IMR-90 (cell line): ENCODE results near the gene SUN5. TPM values are rescaled to one million over a fixed set of nuclear protein-coding genes. Genes with fewer than 3 reads are reported as not detected.

Experiments
- ATAC-seq: fragments of 200-7000 bp; cut with Tn5 transposase; 2 replicates; pipeline ENCODE4 v1.9.1; 2020; ENCODE audit warnings: low read depth, mild to moderate bottlenecking, moderate library complexity
- BruUV-seq: library from RNA; stranded (reverse); fragments of 400-500 nt; replicated peaks from 2 replicates; lab custom pipeline; 2021; lab: Mats Ljungman, UMichigan
- CTCF ChIA-PET: fragments of 300-600 bp; formaldehyde crosslinking; extraction: SDS; loops from one replicate; lab custom pipeline; 2021; ENCODE audit warnings: antibody characterized with exemption; lab: Yijun Ruan, JAX
- POLR2A ChIA-PET: fragments of 300-600 bp; sonication (Branson Sonifier 250); formaldehyde crosslinking; loops from one replicate; lab custom pipeline; 2022; ENCODE audit warnings: antibody characterized with exemption; ENCODE audit not compliant: unreplicated experiment; lab: Charles Lee
- DNase-seq: peaks from one replicate; pipeline ENCODE4 v3.0.0; 2013
- H2AFZ ChIP-seq: replicated peaks from 2 replicates; pipeline ENCODE3; 2013; ENCODE audit warnings: low read length, mild to moderate bottlenecking; ENCODE audit not compliant: poor library complexity
- H2AK5ac ChIP-seq: 2 replicates; pipeline ENCODE4 v1.6.1; 2013; ENCODE audit warnings: low read depth, low read length, inconsistent platforms
- H2AK9ac ChIP-seq: replicated peaks from 2 replicates; pipeline ENCODE3; 2013; ENCODE audit warnings: mild to moderate bottlenecking, low read depth, low read length, moderate library complexity; ENCODE audit not compliant: poor library complexity
- H2BK120ac ChIP-seq: 2 replicates; pipeline ENCODE4 v1.6.1; 2013; ENCODE audit warnings: low read depth, low read length, inconsistent platforms
- H2BK15ac ChIP-seq: 3 replicates; pipeline ENCODE4 v1.6.1; 2013; ENCODE audit warnings: low read depth, low read length, inconsistent platforms
- H2BK20ac ChIP-seq: 2 replicates; pipeline ENCODE4 v1.6.1; 2013; ENCODE audit warnings: low read depth, mild to moderate bottlenecking, inconsistent platforms, low read length, moderate library complexity
- H2BK5ac ChIP-seq: 2 replicates; pipeline ENCODE4 v1.6.1; 2013; ENCODE audit warnings: mild to moderate bottlenecking, low read depth, low read length, inconsistent platforms; ENCODE audit not compliant: poor library complexity, severe bottlenecking
- H3K14ac ChIP-seq: replicated peaks from 2 replicates; pipeline ENCODE4 v1.6.1; 2013; ENCODE audit warnings: low read depth, low read length, inconsistent platforms
- H3K18ac ChIP-seq: 2 replicates; pipeline ENCODE4 v1.6.1; 2013; ENCODE audit warnings: low read depth, low read length, control low read depth
- H3K23ac ChIP-seq: 2 replicates; pipeline ENCODE4 v1.6.1; 2013; ENCODE audit warnings: low read depth, low read length, inconsistent platforms
- H3K27ac ChIP-seq: 2 replicates; pipeline ENCODE4 v1.5.1; 2013; ENCODE audit warnings: mild to moderate bottlenecking, control low read depth, low read length; ENCODE audit not compliant: insufficient read depth
- H3K27me3 ChIP-seq: 2 replicates; pipeline ENCODE4 v1.6.1; 2013; ENCODE audit warnings: low read length; ENCODE audit not compliant: control insufficient read depth, insufficient read depth
- H3K36me3 ChIP-seq: 2 replicates; pipeline ENCODE4 v1.6.1; 2013; ENCODE audit warnings: low read length, mixed read lengths; ENCODE audit not compliant: control insufficient read depth, insufficient read depth
- H3K4ac ChIP-seq: 2 replicates; pipeline ENCODE4 v1.6.1; 2013; ENCODE audit warnings: low read depth, low read length, inconsistent platforms
- H3K4me1 ChIP-seq: 2 replicates; pipeline ENCODE4 v1.6.1; 2013; ENCODE audit warnings: low read length, mixed read lengths; ENCODE audit not compliant: control insufficient read depth, insufficient read depth
- H3K4me2 ChIP-seq: 2 replicates; pipeline ENCODE4 v1.6.1; 2013; ENCODE audit warnings: low read depth, mild to moderate bottlenecking, control low read depth, low read length, moderate library complexity
- H3K4me3 ChIP-seq: 2 replicates; pipeline ENCODE4 v1.5.1; 2013; ENCODE audit warnings: low read depth, mild to moderate bottlenecking, control low read depth, low read length, moderate library complexity; ENCODE audit not compliant: insufficient read depth
- H3K56ac ChIP-seq: 2 replicates; pipeline ENCODE4 v1.6.1; 2013; ENCODE audit warnings: low read length, inconsistent platforms; ENCODE audit not compliant: insufficient read depth; ENCODE audit errors: extremely low read depth
- H3K79me1 ChIP-seq, 2 experiments: 2 replicates each; pipeline ENCODE4 v1.6.1; 2013; ENCODE audit warnings: low read length in 2 of 2, inconsistent platforms in 1 of 2, low read depth in 1 of 2
- H3K9ac ChIP-seq: 2 replicates; pipeline ENCODE4 v1.6.1; 2013; ENCODE audit warnings: low read depth, low read length, control low read depth
- H3K9me1 ChIP-seq: 2 replicates; pipeline ENCODE4 v1.6.1; 2013; ENCODE audit warnings: low read length, inconsistent platforms; ENCODE audit not compliant: insufficient read depth
- H3K9me3 ChIP-seq: 2 replicates; pipeline ENCODE4 v1.6.1; 2013; ENCODE audit warnings: low read length; ENCODE audit not compliant: control insufficient read depth, insufficient read depth
- H4K20me1 ChIP-seq: 2 replicates; pipeline ENCODE4 v1.6.1; 2013; ENCODE audit warnings: low read length, inconsistent platforms; ENCODE audit not compliant: insufficient read depth
- H4K5ac ChIP-seq: 2 replicates; pipeline ENCODE4 v1.6.1; 2013; ENCODE audit warnings: mild to moderate bottlenecking, low read depth, low read length, control low read depth
- H4K8ac ChIP-seq, 2 experiments: 2 replicates each; pipeline ENCODE4 v1.6.1; 2013; ENCODE audit warnings: low read depth in 2 of 2, low read length in 2 of 2, control low read depth in 1 of 2, inconsistent platforms in 1 of 2
- H4K91ac ChIP-seq: 2 replicates; pipeline ENCODE4 v1.6.1; 2013; ENCODE audit warnings: low read depth, low read length, inconsistent platforms; ENCODE audit not compliant: insufficient read depth
- CHD1 ChIP-seq: IDR thresholded peaks from 2 replicates; pipeline ENCODE4 v1.6.1; 2012; ENCODE audit warnings: low read depth, low read length, improper control_type of control experiment
- CTCF ChIP-seq: conservative IDR thresholded peaks from 2 replicates; pipeline ENCODE4 v1.5.1; 2012; ENCODE audit warnings: mild to moderate bottlenecking, low read depth, low read length, improper control_type of control experiment
- FOS ChIP-seq: fragments of 150-350 bp; IDR thresholded peaks from 2 replicates; pipeline ENCODE4 v1.6.1; 2016; ENCODE audit warnings: low read depth, low read length
- MAFK ChIP-seq: IDR thresholded peaks from 2 replicates; pipeline ENCODE4 v1.6.1; 2012; ENCODE audit warnings: low read depth, low read length, improper control_type of control experiment
- MAZ ChIP-seq: IDR thresholded peaks from 2 replicates; pipeline ENCODE4 v1.6.1; 2012; ENCODE audit warnings: low read depth, mild to moderate bottlenecking, low read length, improper control_type of control experiment, moderate library complexity, borderline replicate concordance
- MXI1 ChIP-seq: IDR thresholded peaks from 2 replicates; pipeline ENCODE4 v1.6.1; 2012; ENCODE audit warnings: low read depth, mild to moderate bottlenecking, low read length, moderate library complexity, borderline replicate concordance
- NFE2L2 ChIP-seq: fragments of 150-350 bp; IDR thresholded peaks from 2 replicates; pipeline ENCODE4 v1.6.1; 2016; ENCODE audit warnings: low read depth, mild to moderate bottlenecking, low read length
- POLR2A ChIP-seq: IDR thresholded peaks from 2 replicates; pipeline ENCODE4 v1.6.1; 2012; ENCODE audit warnings: mild to moderate bottlenecking, low read depth, low read length
- RFX5 ChIP-seq: IDR thresholded peaks from 2 replicates; pipeline ENCODE4 v1.8.0; 2012; ENCODE audit warnings: low read depth, mild to moderate bottlenecking, low read length, moderate library complexity
- WGBS, 2 experiments: methylation state at CpG; one replicate each; pipeline versions ENCODE4 v1.1.5 to v1.1.7; 2013; ENCODE audit warnings: missing lambda C conversion rate in 2 of 2; ENCODE audit not compliant: insufficient read length in 1 of 2; ENCODE audit errors: extremely low coverage in 2 of 2; 5-methylcytosine and 5-hydroxymethylcytosine counted together
- dilution Hi-C: fragments of 300-500 bp; cut with HindIII; formaldehyde crosslinking; loops from one replicate; pipeline ENCODE4 v1.14.3; 2018; ENCODE audit warnings: low sequenced_read_pairs; ENCODE audit not compliant: unreplicated experiment
- in situ Hi-C: fragments of 300-500 bp; cut with MboI; formaldehyde crosslinking; loops from 3 replicates; pipeline ENCODE4 v1.14.3; 2019; ENCODE audit warnings: low sequenced_read_pairs, inconsistent platforms, mixed read lengths
- intact Hi-C: fragments of 100-400 bp; cut with micrococcal nuclease; formaldehyde crosslinking; loops from 2 replicates; pipeline ENCODE4 v1.10.0; 2022
- polyA plus RNA-seq, 3 experiments: library from polyadenylated mRNA; depleted of rRNA; stranded (reverse); fragments of >200 nt; gene quantifications; 2 replicates each; pipeline ENCODE4 v1.2.3, GENCODE V29; 2012; ENCODE audit warnings: low replicate concordance in 1 of 3
- total RNA-seq: library from RNA; depleted of rRNA; stranded (reverse); fragments of >200 nt; gene quantifications from 2 replicates; pipeline ENCODE4 v1.2.3, GENCODE V29; 2012
- TF ChIP-seq, protein P1 (sequence below): fragments of 150-350 bp; IDR thresholded peaks from 2 replicates; pipeline ENCODE4 v1.6.1; 2016; ENCODE audit warnings: low read depth, mild to moderate bottlenecking, low read length, moderate library complexity, borderline replicate concordance

The SUN5 gene
- total and polyA plus RNA-seq, 2 of the 4 experiments (the other 2 are of a cell fraction), result not detected

DNA sequence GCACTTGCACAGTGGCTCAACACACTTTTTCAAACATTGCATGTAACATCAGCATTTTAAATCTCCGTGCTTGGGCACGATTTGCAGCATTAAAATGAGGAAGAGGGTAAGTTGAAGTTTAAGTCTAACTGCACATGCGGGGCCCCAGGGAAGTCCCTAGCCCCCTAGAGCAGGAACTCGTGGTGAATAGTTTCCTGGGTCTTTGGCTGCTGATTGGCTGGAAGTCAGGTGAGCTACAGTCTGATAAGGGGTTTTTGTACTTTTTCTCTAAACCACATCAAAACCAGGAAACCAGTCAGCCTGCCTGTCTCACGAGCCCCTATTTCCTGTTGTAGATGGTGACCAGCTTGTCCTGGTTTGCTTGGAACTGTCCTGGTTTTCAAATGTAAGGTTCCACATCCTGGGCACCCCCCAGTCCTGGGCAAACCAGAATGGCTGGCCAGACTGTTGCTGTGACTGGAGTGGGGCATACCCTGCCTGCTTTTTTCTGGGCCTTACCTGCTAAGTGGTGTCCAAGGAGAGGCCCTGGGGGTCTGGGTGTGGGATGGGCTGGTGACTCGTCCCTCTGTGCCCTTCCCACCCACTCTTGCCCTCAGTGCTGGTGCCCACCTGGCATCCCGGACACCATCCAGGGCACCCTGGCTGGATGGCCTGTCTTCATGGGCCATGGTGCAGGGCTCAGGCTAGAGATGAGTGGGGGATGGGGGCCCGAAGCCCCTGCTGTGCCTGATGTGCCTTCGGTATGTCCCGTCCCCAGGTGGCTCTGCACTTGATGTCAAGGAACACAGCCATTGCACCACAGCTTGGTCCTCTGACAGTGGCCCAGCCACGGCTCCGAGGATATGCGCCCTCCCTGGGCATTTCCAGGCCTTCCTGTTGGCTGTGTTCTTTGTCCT is 31.8 kb downstream of the SUN5 start:
- Histone ChIP-seq H2BK5ac (no peak overlapping the region), H3K36me3 (no peaks in the 10 kb centered on the region), H2BK120ac (no peak overlapping the region), H4K20me1 (no peaks in the 10 kb centered on the region), H2BK15ac (no peak overlapping the region), H3K27me3 (peaks cover 10% of the 10 kb centered on the region; the same call in 1 of the 2 replicates), H3K79me1 (no peaks in the 10 kb centered on the region), H3K23ac (no peak overlapping the region), H3K4me1 (no peaks in the 10 kb centered on the region), H2AK5ac (no peak overlapping the region), H2BK20ac (no peak overlapping the region), H3K4me3 (no peak overlapping the region), H2AK9ac (no peak overlapping the region), H3K9me3 (no peaks in the 10 kb centered on the region), H3K56ac (no peak overlapping the region), H3K14ac (no peak overlapping the region), H3K18ac (no peak overlapping the region), H3K4me2 (no peak overlapping the region), H3K27ac (no peak overlapping the region), H2AFZ (no peak overlapping the region), H4K5ac (no peak overlapping the region), H3K4ac (no peak overlapping the region), H3K9ac (no peak overlapping the region), H4K91ac (no peak overlapping the region), H3K9me1 (no peaks in the 10 kb centered on the region), H4K8ac (no peak overlapping the region)
- BruUV-seq, result no TSS peak
- WGBS, 2 experiments, result no CpG with 5 or more reads among the region's 13 CpGs
- intact Hi-C loops, result no loop called here
- no peak for ATAC-seq
- DNase-seq, result no peak
- TF ChIP-seq MAFK (no peak), MAZ (no peak), FOS (no peak), POLR2A (no peak), CHD1 (no peak), MXI1 (no peak), CTCF (no peak), RFX5 (no peak), NFE2L2 (no peak)
- TF ChIP-seq, protein P1, sequence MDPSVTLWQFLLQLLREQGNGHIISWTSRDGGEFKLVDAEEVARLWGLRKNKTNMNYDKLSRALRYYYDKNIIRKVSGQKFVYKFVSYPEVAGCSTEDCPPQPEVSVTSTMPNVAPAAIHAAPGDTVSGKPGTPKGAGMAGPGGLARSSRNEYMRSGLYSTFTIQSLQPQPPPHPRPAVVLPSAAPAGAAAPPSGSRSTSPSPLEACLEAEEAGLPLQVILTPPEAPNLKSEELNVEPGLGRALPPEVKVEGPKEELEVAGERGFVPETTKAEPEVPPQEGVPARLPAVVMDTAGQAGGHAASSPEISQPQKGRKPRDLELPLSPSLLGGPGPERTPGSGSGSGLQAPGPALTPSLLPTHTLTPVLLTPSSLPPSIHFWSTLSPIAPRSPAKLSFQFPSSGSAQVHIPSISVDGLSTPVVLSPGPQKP, result no peak
- POLR2A ChIA-PET, result no interaction called here
- in situ Hi-C loops, result no loop called here
- dilution Hi-C loops, result no loop called here
- CTCF ChIA-PET, result no interaction called here
